HG03460 (cell line): ENCODE data around the gene SLC51B.

Experiments used
- ATAC-seq: cut with Tn5 transposase; IDR thresholded peaks from one replicate; pipeline ENCODE4 v1.9.1; 2021; ENCODE audit not compliant: unreplicated experiment

Gene SLC51B

DNA sequence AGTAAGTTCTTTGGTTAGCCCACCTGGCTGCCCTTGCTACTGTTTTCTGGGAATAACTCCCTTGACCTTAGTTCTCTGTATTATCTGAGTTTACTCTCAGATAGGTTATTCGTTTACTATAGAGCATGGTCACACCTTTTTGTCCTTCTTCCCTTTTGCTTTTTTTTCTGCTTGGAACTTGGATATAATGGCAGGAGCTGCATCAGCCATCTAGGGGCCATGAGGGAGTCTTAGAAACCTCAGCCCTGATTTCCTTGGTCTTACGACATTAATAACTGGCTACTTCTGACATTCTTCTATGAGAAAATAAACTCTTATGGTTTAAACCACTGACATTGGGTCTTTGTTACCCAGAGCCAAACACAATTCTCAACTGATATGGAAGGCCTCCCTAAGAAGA, 3.4 kb upstream of the SLC51B start:
- ATAC-seq, result no peak

GRCh38 chr15:65042776-65043327, 2.3 kb upstream of the SLC51B start:
- no peak for ATAC-seq

DNA sequence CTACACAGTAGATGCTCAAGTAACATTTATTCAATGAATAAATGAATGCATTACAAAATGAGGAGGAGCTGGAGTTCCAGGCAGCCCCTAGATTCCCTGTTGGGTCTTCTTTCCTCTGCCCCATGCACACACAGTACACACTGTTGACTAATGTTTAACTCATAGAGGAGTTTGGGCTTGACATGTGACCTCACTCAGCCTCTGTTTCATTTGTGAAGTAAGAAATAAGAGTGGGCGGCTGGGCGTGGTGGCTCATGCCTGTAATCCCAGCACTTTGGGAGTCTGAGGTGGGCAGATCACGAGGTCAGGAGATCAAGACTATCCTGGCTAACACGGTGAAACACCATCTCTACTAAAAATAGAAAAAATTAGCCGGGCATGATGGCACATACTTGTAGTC, 969 bp upstream of the SLC51B start:
- ATAC-seq, result peak; percentile 59

DNA sequence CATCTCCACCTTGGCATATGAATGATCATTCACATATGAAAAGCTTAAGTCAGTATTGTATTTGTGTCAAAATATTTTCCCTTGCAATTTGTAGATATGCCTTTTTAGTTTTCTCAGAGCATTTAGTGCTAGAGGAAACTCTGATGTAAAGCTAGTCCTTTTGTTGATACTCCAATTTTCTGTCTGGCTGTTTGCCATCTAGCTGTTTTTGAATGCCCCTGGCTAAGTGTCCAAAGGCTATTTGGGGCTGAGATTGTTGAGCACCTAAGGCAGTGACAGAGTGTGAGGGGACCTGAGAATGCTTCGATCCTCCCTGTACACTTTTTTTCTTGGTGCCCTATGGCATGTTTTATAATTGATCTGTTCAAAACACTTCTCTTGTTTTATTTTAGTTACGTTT, 3.1 kb downstream of the SLC51B start:
- ATAC-seq, result no peak

DNA sequence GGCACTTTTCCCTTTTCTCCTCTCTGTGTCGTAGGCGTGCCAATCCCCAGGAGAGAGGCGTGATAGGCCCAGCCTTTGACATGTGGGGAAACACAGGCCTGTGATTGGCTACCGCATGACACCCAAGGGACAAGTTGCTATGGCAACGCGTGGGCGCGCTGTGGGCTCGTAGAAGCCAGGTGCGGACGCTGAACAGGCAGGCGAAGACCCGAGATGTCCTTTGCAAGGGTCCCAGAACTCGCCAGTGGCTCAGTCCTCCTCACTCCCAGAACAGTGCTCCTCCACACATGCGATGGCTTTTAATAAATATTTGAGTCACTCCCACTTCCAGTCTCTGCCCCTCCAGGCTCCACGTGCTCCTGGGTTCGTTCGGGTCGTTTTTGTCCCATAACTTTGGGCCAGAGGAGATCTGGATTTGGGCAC, 4.2 kb downstream of the SLC51B start:
- peak; percentile 79 for ATAC-seq

GRCh38 chr15:65050270-65050669, 5.1 kb downstream of the SLC51B start:
- no peak for ATAC-seq

DNA sequence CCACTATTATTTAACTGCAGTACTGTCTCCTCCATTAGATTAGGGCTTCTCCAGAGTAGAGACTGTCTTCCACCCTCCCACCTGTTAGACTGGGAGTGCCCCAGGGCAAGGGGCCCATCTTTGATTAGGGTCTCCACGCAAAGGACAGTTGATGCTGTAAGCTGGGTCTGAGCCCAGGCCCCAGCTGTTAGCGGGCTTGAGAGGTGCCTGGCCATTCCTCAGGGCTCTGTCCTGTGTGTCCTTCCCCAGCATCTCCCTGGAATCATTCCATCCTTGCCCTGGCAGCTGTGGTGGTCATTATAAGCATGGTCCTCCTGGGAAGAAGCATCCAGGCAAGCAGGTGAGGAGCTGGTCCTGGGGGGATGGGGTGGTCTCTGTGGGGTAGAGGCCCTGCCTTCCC, 6.1 kb downstream of the SLC51B start:
- no peak for ATAC-seq

GRCh38 chr15:65052956-65053355, 7.8 kb downstream of the SLC51B start:
- ATAC-seq, result no peak

DNA sequence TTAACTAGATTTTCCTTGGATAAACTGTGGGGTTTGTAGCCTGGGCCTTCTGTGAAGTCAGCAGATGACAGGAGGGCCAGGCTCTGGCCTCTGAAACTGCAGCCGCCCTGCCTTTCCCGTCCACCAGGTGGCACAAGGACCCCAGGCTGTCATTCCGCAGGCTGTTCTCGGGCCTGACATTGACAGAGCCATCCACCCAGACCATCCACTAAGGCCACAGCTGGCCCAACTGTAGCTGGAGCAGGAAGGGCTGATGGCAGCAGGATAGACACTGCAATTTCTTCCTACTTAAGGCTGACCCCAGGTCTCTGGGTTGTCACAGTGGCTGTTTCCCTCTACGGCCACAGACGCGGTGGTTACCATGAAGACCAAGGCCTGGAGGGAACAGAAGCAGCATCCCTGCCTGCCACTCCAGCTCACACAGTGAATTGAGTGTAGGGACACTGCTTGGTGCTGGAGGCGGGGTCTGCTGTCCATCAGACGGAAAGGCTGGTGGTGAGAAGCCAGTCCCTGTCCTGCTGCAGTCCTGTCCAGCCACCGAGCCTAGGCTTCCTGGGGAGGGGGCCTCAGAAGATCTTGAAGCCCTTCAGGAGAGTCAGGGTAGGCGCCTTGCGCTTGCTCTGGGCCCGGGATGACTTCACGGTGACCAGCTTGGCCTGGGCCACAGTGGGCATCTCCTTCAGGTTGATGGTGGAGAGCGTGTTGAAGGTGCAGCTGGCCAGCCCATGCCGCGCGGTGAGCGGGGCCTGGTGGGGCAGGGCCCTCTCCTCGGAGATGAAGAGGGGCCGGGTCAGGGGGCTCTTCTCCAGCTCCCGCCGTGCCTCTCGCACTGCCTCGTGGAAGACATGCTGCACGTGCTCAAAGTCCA, 9.4 kb downstream of the SLC51B start:
- ATAC-seq, result no peak

- ATAC-seq, result no peak
Measured at GRCh38 chr15:65055201-65055870, 10.1 kb downstream of the SLC51B start.

GRCh38 chr15:65056106-65056505, 10.9 kb downstream of the SLC51B start:
- ATAC-seq, result no peak

DNA sequence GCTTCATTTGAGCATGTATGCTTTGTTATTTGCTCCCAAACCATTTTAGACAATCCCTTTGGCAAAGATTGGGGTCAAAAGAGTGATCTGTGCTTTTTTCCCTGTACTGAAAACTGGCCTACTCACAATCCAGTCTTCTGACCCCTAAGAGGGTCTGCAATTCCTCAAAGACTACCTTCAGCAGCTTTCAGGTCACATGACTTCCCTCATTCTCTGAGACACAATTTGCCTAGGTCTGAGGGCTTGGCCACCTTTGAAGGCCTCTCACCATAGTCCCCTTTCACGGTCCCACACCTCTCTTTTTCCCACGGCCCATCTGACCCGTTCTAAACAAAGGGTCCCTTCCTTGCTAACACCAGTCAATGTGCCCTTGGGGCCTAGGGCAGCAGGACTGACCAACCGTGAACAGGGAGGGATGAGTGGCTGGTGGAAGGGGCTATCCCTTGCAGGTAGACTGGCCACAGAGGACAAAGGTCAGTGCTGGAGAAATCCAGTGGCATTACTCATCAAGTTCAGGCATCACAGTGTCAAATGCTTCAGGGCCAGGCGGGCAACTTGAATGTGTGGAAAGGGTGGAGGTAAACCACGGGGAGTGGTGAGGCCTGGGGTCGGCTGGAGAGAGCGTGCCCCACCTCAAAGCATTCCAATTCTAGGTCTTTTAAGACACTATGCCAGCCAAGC, 11.8 kb downstream of the SLC51B start:
- no peak for ATAC-seq

DNA sequence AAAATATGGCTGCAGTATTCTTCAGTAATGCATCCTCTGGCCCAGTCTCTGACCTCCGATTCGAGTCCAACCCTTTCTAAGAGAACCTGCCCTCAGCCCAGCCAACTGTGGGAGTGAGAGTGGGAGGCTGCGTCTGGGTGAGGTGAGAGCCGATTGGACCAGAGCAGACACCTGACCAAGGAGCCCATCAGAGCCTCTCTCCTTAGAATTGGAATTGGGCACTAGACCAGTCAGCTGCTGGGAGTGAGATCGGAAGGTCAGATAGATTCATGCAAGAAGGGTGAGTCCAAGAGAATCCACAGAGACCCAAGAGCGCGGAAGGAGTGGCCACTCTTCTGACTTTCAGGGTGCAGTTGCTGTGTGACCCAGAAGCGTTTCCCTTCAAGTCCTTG, 12.4 kb downstream of the SLC51B start:
- no peak for ATAC-seq

GRCh38 chr15:65058394-65059368, 13.5 kb downstream of the SLC51B start:
- no peak for ATAC-seq

- ATAC-seq, result no peak
Measured at GRCh38 chr15:65059369-65059750, 14.2 kb downstream of the SLC51B start.

DNA sequence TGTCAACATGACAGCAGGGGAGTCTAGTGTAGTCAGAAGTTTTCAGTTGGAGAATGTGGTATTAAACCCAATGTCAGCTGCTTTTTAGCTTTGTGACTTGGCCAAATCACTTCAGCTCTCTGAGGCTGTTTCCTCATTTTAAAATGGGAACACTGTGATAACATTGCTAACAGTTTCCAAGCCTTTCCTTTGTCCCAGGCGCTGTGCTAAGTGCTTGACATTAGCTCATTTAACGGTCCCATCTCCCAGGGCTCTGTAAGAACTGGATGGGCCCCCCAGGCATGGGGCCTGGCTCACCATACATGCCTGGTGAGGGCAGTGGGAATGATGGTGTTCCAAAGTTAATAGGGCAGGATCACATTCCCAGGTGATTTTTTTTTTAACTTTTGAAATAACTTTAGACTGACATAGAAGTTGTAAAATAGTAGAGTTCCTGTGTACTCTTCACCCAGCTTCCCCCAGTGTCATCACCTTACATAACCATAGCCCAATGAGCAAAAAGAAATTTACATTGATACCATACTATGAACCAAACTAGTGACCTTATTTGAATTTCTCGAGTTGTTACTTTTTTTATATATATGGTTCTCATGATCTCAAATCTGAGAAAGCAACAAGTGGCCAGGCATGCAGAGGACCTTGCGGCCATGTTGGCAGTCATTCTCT, 14.9 kb downstream of the SLC51B start:
- ATAC-seq, result no peak

DNA sequence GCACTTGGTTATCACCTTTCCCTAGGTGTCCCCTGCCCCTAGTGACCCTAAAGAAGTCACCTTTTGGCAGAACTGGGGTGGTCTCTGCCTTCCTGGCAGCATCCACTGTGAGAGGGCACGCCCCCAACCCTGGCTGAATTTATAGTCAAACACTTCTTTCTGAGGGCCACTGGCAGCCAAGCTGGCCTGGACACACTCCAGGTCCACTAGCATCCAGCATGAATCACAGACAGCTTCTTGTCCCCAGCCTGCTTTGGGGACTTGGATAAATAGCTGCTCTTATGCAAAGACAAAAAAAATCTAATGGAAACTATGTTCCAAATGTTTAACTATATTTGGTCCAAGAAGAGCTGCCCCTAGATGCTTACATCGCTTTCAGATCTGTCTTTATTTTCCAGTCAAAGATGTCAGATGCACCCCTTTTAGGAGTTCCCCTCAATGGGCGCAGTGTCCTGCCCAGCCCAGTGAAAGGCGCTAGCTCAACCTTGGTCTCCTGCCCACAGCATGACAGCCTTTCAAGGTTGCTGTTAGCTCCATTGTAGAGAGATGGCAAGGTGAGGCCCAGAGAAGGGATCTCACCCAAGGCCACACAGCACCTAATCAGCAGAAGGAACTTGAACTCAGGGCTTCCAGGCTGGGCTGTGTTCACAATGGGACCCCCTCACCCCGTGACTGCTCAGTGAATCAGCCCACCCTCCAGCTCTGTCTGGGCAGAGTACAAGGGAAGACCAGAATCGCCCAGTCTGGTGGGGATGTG, 15.6 kb downstream of the SLC51B start:
- no peak for ATAC-seq

GRCh38 chr15:65062061-65062460, 16.9 kb downstream of the SLC51B start:
- ATAC-seq, result no peak

DNA sequence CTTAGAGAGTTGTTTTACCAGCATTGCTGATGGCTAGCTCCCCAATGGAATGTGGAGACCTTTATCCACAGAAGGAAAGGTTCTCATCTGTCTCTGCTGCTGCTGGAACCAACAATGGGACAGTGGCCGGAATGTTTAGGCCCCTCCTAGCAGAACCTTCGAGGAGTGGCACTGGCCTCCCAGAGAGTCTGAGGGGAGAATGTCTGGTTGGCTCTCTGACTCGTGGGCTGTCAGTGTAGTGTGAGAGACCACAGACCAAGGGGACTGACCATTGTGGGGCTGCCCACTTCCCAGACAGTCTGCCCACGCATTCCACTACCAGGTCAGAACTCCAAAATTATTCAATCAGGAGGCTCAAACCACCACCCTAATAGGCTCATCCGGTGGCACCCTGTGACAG, 17.5 kb downstream of the SLC51B start:
- ATAC-seq, result no peak
